Sigmoid colon (tissue), 4 donors: ENCODE measurements around the gene BOD1.

Experiments
- EP300 ChIP-seq, 4 donors: sonication (generic); formaldehyde crosslinking; IDR thresholded peaks; one replicate each; pipeline ENCODE4 v1.6.1; 2017; ENCODE audit warnings: antibody characterized with exemption in 4 of 4
- POLR2A ChIP-seq, 2 donors: fragments of 450-650 bp; IDR thresholded peaks; one replicate each; pipeline ENCODE4 v1.6.1; 2016; ENCODE audit warnings: antibody characterized with exemption in 2 of 2, mild to moderate bottlenecking in 2 of 2, moderate library complexity in 2 of 2
- POLR2AphosphoS5 ChIP-seq, 4 donors: sonication (generic); formaldehyde crosslinking; IDR thresholded peaks; one replicate each; pipeline ENCODE4 v1.6.1; 2017; ENCODE audit warnings: antibody characterized with exemption in 4 of 4
- TF ChIP-seq, protein P1 (sequence below), 4 experiments: fragments of 450-650 bp in 3 of 4; fragments of 200-600 bp in 1 of 4; IDR thresholded peaks; one replicate each; pipeline ENCODE4 v1.5.1; 2016 to 2019; ENCODE audit warnings: antibody characterized with exemption in 4 of 4, mild to moderate bottlenecking in 3 of 4, moderate library complexity in 2 of 4

DNA sequence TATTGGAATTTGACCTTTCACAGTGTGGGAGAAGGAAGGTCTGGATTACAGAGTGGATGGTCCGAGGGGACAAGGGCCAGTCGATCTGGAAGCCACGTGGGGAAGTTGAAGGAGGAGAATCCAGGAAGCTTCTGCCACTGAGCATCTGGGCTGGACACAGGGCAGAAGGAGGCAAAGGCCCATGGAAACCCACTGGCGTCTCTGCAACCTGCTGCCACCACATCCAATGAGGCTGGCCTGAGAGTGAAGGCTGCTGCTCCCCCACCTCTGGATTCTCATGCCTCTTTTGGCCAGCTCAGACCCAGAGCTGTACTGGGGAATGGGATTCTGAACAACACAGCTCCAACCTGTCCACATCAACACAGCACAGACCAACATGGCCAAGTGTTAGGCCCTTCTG lies 48.9 kb upstream of the BOD1 start:
- TF ChIP-seq, protein P1, sequence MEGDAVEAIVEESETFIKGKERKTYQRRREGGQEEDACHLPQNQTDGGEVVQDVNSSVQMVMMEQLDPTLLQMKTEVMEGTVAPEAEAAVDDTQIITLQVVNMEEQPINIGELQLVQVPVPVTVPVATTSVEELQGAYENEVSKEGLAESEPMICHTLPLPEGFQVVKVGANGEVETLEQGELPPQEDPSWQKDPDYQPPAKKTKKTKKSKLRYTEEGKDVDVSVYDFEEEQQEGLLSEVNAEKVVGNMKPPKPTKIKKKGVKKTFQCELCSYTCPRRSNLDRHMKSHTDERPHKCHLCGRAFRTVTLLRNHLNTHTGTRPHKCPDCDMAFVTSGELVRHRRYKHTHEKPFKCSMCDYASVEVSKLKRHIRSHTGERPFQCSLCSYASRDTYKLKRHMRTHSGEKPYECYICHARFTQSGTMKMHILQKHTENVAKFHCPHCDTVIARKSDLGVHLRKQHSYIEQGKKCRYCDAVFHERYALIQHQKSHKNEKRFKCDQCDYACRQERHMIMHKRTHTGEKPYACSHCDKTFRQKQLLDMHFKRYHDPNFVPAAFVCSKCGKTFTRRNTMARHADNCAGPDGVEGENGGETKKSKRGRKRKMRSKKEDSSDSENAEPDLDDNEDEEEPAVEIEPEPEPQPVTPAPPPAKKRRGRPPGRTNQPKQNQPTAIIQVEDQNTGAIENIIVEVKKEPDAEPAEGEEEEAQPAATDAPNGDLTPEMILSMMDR (IDR thresholded peaks at IDR 0.05), result no peak
- TF ChIP-seq POLR2A (IDR thresholded peaks at IDR 0.05), result no peak
- no peak for TF ChIP-seq EP300 (IDR thresholded peaks at IDR 0.05)
- TF ChIP-seq POLR2AphosphoS5 (IDR thresholded peaks at IDR 0.05), result no peak
